IMR-90 (cell line): Measurements from ENCODE around the gene OR6N2. TPM values are rescaled to one million over a fixed set of nuclear protein-coding genes. Genes with fewer than 3 reads are reported as not detected.
A peak's percentile ranks its signal among the peaks of the same experiment; 100 is the strongest.

Experiments used
- ATAC-seq: fragments of 200-7000 bp; cut with Tn5 transposase; 2 replicates; pipeline ENCODE4 v1.9.1; 2020; ENCODE audit warnings: low read depth, mild to moderate bottlenecking, moderate library complexity
- BruUV-seq: library from RNA; stranded (reverse); fragments of 400-500 nt; replicated peaks from 2 replicates; lab custom pipeline; 2021; lab: Mats Ljungman, UMichigan
- CTCF ChIA-PET: fragments of 300-600 bp; formaldehyde crosslinking; extraction: SDS; loops from one replicate; lab custom pipeline; 2021; ENCODE audit warnings: antibody characterized with exemption; lab: Yijun Ruan, JAX
- POLR2A ChIA-PET: fragments of 300-600 bp; sonication (Branson Sonifier 250); formaldehyde crosslinking; loops from one replicate; lab custom pipeline; 2022; ENCODE audit warnings: antibody characterized with exemption; ENCODE audit not compliant: unreplicated experiment; lab: Charles Lee
- DNase-seq: peaks from one replicate; pipeline ENCODE4 v3.0.0; 2013
- H2AFZ ChIP-seq: replicated peaks from 2 replicates; pipeline ENCODE3; 2013; ENCODE audit warnings: low read length, mild to moderate bottlenecking; ENCODE audit not compliant: poor library complexity
- H2AK5ac ChIP-seq: 2 replicates; pipeline ENCODE4 v1.6.1; 2013; ENCODE audit warnings: low read depth, low read length, inconsistent platforms
- H2AK9ac ChIP-seq: replicated peaks from 2 replicates; pipeline ENCODE3; 2013; ENCODE audit warnings: mild to moderate bottlenecking, low read depth, low read length, moderate library complexity; ENCODE audit not compliant: poor library complexity
- H2BK120ac ChIP-seq: 2 replicates; pipeline ENCODE4 v1.6.1; 2013; ENCODE audit warnings: low read depth, low read length, inconsistent platforms
- H2BK15ac ChIP-seq: 3 replicates; pipeline ENCODE4 v1.6.1; 2013; ENCODE audit warnings: low read depth, low read length, inconsistent platforms
- H2BK20ac ChIP-seq: 2 replicates; pipeline ENCODE4 v1.6.1; 2013; ENCODE audit warnings: low read depth, mild to moderate bottlenecking, inconsistent platforms, low read length, moderate library complexity
- H2BK5ac ChIP-seq: 2 replicates; pipeline ENCODE4 v1.6.1; 2013; ENCODE audit warnings: mild to moderate bottlenecking, low read depth, low read length, inconsistent platforms; ENCODE audit not compliant: poor library complexity, severe bottlenecking
- H3K14ac ChIP-seq: replicated peaks from 2 replicates; pipeline ENCODE4 v1.6.1; 2013; ENCODE audit warnings: low read depth, low read length, inconsistent platforms
- H3K18ac ChIP-seq: 2 replicates; pipeline ENCODE4 v1.6.1; 2013; ENCODE audit warnings: low read depth, low read length, control low read depth
- H3K23ac ChIP-seq: 2 replicates; pipeline ENCODE4 v1.6.1; 2013; ENCODE audit warnings: low read depth, low read length, inconsistent platforms
- H3K27ac ChIP-seq: 2 replicates; pipeline ENCODE4 v1.5.1; 2013; ENCODE audit warnings: mild to moderate bottlenecking, control low read depth, low read length; ENCODE audit not compliant: insufficient read depth
- H3K27me3 ChIP-seq: 2 replicates; pipeline ENCODE4 v1.6.1; 2013; ENCODE audit warnings: low read length; ENCODE audit not compliant: control insufficient read depth, insufficient read depth
- H3K36me3 ChIP-seq: 2 replicates; pipeline ENCODE4 v1.6.1; 2013; ENCODE audit warnings: low read length, mixed read lengths; ENCODE audit not compliant: control insufficient read depth, insufficient read depth
- H3K4ac ChIP-seq: 2 replicates; pipeline ENCODE4 v1.6.1; 2013; ENCODE audit warnings: low read depth, low read length, inconsistent platforms
- H3K4me1 ChIP-seq: 2 replicates; pipeline ENCODE4 v1.6.1; 2013; ENCODE audit warnings: low read length, mixed read lengths; ENCODE audit not compliant: control insufficient read depth, insufficient read depth
- H3K4me2 ChIP-seq: 2 replicates; pipeline ENCODE4 v1.6.1; 2013; ENCODE audit warnings: low read depth, mild to moderate bottlenecking, control low read depth, low read length, moderate library complexity
- H3K4me3 ChIP-seq: 2 replicates; pipeline ENCODE4 v1.5.1; 2013; ENCODE audit warnings: low read depth, mild to moderate bottlenecking, control low read depth, low read length, moderate library complexity; ENCODE audit not compliant: insufficient read depth
- H3K56ac ChIP-seq: 2 replicates; pipeline ENCODE4 v1.6.1; 2013; ENCODE audit warnings: low read length, inconsistent platforms; ENCODE audit not compliant: insufficient read depth; ENCODE audit errors: extremely low read depth
- H3K79me1 ChIP-seq, 2 experiments: 2 replicates each; pipeline ENCODE4 v1.6.1; 2013; ENCODE audit warnings: low read length in 2 of 2, inconsistent platforms in 1 of 2, low read depth in 1 of 2
- H3K9ac ChIP-seq: 2 replicates; pipeline ENCODE4 v1.6.1; 2013; ENCODE audit warnings: low read depth, low read length, control low read depth
- H3K9me1 ChIP-seq: 2 replicates; pipeline ENCODE4 v1.6.1; 2013; ENCODE audit warnings: low read length, inconsistent platforms; ENCODE audit not compliant: insufficient read depth
- H3K9me3 ChIP-seq: 2 replicates; pipeline ENCODE4 v1.6.1; 2013; ENCODE audit warnings: low read length; ENCODE audit not compliant: control insufficient read depth, insufficient read depth
- H4K20me1 ChIP-seq: 2 replicates; pipeline ENCODE4 v1.6.1; 2013; ENCODE audit warnings: low read length, inconsistent platforms; ENCODE audit not compliant: insufficient read depth
- H4K5ac ChIP-seq: 2 replicates; pipeline ENCODE4 v1.6.1; 2013; ENCODE audit warnings: mild to moderate bottlenecking, low read depth, low read length, control low read depth
- H4K8ac ChIP-seq, 2 experiments: 2 replicates each; pipeline ENCODE4 v1.6.1; 2013; ENCODE audit warnings: low read depth in 2 of 2, low read length in 2 of 2, control low read depth in 1 of 2, inconsistent platforms in 1 of 2
- H4K91ac ChIP-seq: 2 replicates; pipeline ENCODE4 v1.6.1; 2013; ENCODE audit warnings: low read depth, low read length, inconsistent platforms; ENCODE audit not compliant: insufficient read depth
- RCOR1 ChIP-seq: IDR thresholded peaks from 2 replicates; pipeline ENCODE4 v1.6.1; 2012; ENCODE audit warnings: mild to moderate bottlenecking, low read length, improper control_type of control experiment; ENCODE audit not compliant: insufficient replicate concordance
- WGBS, 2 experiments: methylation state at CpG; one replicate each; pipeline versions ENCODE4 v1.1.5 to v1.1.7; 2013; ENCODE audit warnings: missing lambda C conversion rate in 2 of 2; ENCODE audit not compliant: insufficient read length in 1 of 2; ENCODE audit errors: extremely low coverage in 2 of 2; 5-methylcytosine and 5-hydroxymethylcytosine counted together
- dilution Hi-C: fragments of 300-500 bp; cut with HindIII; formaldehyde crosslinking; loops from one replicate; pipeline ENCODE4 v1.14.3; 2018; ENCODE audit warnings: low sequenced_read_pairs; ENCODE audit not compliant: unreplicated experiment
- in situ Hi-C: fragments of 300-500 bp; cut with MboI; formaldehyde crosslinking; loops from 3 replicates; pipeline ENCODE4 v1.14.3; 2019; ENCODE audit warnings: low sequenced_read_pairs, inconsistent platforms, mixed read lengths
- intact Hi-C: fragments of 100-400 bp; cut with micrococcal nuclease; formaldehyde crosslinking; loops from 2 replicates; pipeline ENCODE4 v1.10.0; 2022
- polyA plus RNA-seq, 3 experiments: library from polyadenylated mRNA; depleted of rRNA; stranded (reverse); fragments of >200 nt; gene quantifications; 2 replicates each; pipeline ENCODE4 v1.2.3, GENCODE V29; 2012; ENCODE audit warnings: low replicate concordance in 1 of 3
- total RNA-seq: library from RNA; depleted of rRNA; stranded (reverse); fragments of >200 nt; gene quantifications from 2 replicates; pipeline ENCODE4 v1.2.3, GENCODE V29; 2012
- TF ChIP-seq, protein P1 (sequence below): conservative IDR thresholded peaks from 2 replicates; pipeline ENCODE4 v1.5.1; 2012; ENCODE audit warnings: mild to moderate bottlenecking, low read depth, low read length, improper control_type of control experiment

OR6N2 gene
- total and polyA plus RNA-seq, 2 of the 4 experiments (the other 2 are of a cell fraction), result not detected

GRCh38 chr1:158798531-158798930 is 17.5 kb upstream of the OR6N2 start:
- DNase-seq (no peak), ATAC-seq (no peak)
- in situ Hi-C loops (no loop called here), intact Hi-C loops (loop anchor here (10.0 kb wide), 1 partner anchor 276 kb away; the partner anchor contains the start of gene AIM2), dilution Hi-C loops (no loop called here)
- no TSS peak for BruUV-seq
- H3K4ac ChIP-seq, result no peak overlapping the region
- ChIA-PET CTCF (no interaction called here), POLR2A (no interaction called here)
- H3K27me3 ChIP-seq, result no peaks in the 10 kb centered on the region
- H2BK15ac ChIP-seq, result no peak overlapping the region
- H3K9me1 ChIP-seq, result no peaks in the 10 kb centered on the region
- no peak overlapping the region for H3K18ac ChIP-seq
- H3K4me1 ChIP-seq, result no peaks in the 10 kb centered on the region
- no peak overlapping the region for H3K9ac ChIP-seq
- no peak overlapping the region for H3K14ac ChIP-seq
- no peak overlapping the region for H4K5ac ChIP-seq
- no peak overlapping the region for H4K8ac ChIP-seq
- no peaks in the 10 kb centered on the region for H4K20me1 ChIP-seq
- no peaks in the 10 kb centered on the region for H3K79me1 ChIP-seq
- H2BK20ac ChIP-seq, result no peak overlapping the region
- H4K91ac ChIP-seq, result no peak overlapping the region
- no CpG with 5 or more reads among the region's 3 CpGs for WGBS, 2 experiments
- no peak overlapping the region for H2AK9ac ChIP-seq
- H3K9me3 ChIP-seq, result no peaks in the 10 kb centered on the region
- H2AFZ ChIP-seq, result peak overlapping the region; percentile 39
- no peak overlapping the region for H2AK5ac ChIP-seq
- H3K27ac ChIP-seq, result no peak overlapping the region
- H2BK120ac ChIP-seq, result no peak overlapping the region
- H2BK5ac ChIP-seq, result no peak overlapping the region
- no peaks in the 10 kb centered on the region for H3K36me3 ChIP-seq
- H3K4me3 ChIP-seq, result no peak overlapping the region
- H3K23ac ChIP-seq, result no peak overlapping the region
- TF ChIP-seq, protein P1, sequence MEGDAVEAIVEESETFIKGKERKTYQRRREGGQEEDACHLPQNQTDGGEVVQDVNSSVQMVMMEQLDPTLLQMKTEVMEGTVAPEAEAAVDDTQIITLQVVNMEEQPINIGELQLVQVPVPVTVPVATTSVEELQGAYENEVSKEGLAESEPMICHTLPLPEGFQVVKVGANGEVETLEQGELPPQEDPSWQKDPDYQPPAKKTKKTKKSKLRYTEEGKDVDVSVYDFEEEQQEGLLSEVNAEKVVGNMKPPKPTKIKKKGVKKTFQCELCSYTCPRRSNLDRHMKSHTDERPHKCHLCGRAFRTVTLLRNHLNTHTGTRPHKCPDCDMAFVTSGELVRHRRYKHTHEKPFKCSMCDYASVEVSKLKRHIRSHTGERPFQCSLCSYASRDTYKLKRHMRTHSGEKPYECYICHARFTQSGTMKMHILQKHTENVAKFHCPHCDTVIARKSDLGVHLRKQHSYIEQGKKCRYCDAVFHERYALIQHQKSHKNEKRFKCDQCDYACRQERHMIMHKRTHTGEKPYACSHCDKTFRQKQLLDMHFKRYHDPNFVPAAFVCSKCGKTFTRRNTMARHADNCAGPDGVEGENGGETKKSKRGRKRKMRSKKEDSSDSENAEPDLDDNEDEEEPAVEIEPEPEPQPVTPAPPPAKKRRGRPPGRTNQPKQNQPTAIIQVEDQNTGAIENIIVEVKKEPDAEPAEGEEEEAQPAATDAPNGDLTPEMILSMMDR, result peak; percentile 13; the same call in 1 of the 2 replicates
- TF ChIP-seq RCOR1, result no peak
- H3K4me2 ChIP-seq, result no peak overlapping the region
- no peak overlapping the region for H3K56ac ChIP-seq
